HFFc6 (cell line): ENCODE measurements around the gene MT1HL1. TPM values are rescaled to one million over a fixed set of nuclear protein-coding genes. Genes with fewer than 3 reads are reported as not detected.

ENCODE experiments used
- DNase-seq: peaks from one replicate; pipeline ENCODE4 v3.0.0-alpha.2; 2018
- H3K27ac Mint-ChIP-seq: 2 replicates; pipeline ENCODE4 v1.8.0; 2020; ENCODE audit warnings: mild to moderate bottlenecking, mixed read lengths
- H3K27me3 Mint-ChIP-seq: 2 replicates; pipeline ENCODE4 v1.8.0; 2021; ENCODE audit warnings: mild to moderate bottlenecking, moderate library complexity, mixed read lengths; ENCODE audit not compliant: insufficient read depth
- H3K36me3 Mint-ChIP-seq: 2 replicates; pipeline ENCODE4 v1.8.0; 2021; ENCODE audit warnings: low read depth, mixed read lengths
- H3K4me1 Mint-ChIP-seq: 2 replicates; pipeline ENCODE4 v1.8.0; 2020; ENCODE audit warnings: low read depth, mixed read lengths
- H3K4me3 Mint-ChIP-seq: 2 replicates; pipeline ENCODE4 v1.8.0; 2020; ENCODE audit warnings: mild to moderate bottlenecking, moderate library complexity, mixed read lengths
- H3K9me3 Mint-ChIP-seq: 2 replicates; pipeline ENCODE4 v1.8.0; 2020; ENCODE audit warnings: mild to moderate bottlenecking, mixed read lengths
- CTCF ChIP-seq: fragments of 200-600 bp; sonication (generic); IDR thresholded peaks from 2 replicates; pipeline ENCODE4 v1.5.0; 2021; ENCODE audit warnings: antibody characterized with exemption, mild to moderate bottlenecking
- total RNA-seq, 6 experiments: library from RNA; stranded (reverse); fragmentation: NEBNext Ultra II Directional; extraction: Animal tissue kit (Norgen Biotek cat#: 25700); gene quantifications; 2 replicates in 1 of 6; 3 replicates in 5 of 6; pipeline ENCODE4 v1.2.3, GENCODE V29; 2021

Gene MT1HL1
- total RNA-seq, 6 experiments from 2014 or later, result not detected

DNA sequence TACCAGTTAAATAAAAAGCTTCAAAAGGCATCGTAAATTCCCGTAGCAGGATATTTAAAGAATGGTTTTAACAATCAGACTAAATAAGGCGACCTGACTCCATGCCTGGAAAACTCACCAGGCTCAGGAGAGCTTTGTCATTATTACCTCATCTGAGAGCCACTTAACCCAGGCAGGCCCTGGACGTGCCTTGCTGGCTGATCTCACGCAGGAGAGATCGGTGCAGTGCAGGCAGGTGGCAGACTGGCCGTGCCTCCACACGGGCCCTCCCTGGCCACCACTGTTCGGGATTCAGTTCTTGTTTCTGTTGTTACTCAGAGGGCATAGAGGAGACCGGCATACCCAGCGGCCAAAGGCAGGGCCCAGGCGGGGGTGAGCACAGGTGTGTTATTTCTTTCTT lies 6.4 kb downstream of the MT1HL1 start:
- Mint-ChIP-seq H3K4me3 (no peak overlapping the region), H3K27me3 (no peaks in the 10 kb centered on the region; the same call in 1 of the 2 replicates), H3K4me1 (no peaks in the 10 kb centered on the region), H3K27ac (no peak overlapping the region), H3K9me3 (peaks cover 60% of the 10 kb centered on the region), H3K36me3 (no peaks in the 10 kb centered on the region)
- DNase-seq, result no peak
- TF ChIP-seq CTCF, result no peak

GRCh38 chr1:236997361-236997760 lies 6.9 kb downstream of the MT1HL1 start:
- Mint-ChIP-seq H3K36me3 (no peaks in the 10 kb centered on the region), H3K27me3 (no peaks in the 10 kb centered on the region; the same call in 1 of the 2 replicates), H3K4me3 (no peak overlapping the region), H3K4me1 (no peaks in the 10 kb centered on the region), H3K9me3 (peaks cover 62% of the 10 kb centered on the region), H3K27ac (no peak overlapping the region)
- no peak for TF ChIP-seq CTCF
- DNase-seq, result no peak

DNA sequence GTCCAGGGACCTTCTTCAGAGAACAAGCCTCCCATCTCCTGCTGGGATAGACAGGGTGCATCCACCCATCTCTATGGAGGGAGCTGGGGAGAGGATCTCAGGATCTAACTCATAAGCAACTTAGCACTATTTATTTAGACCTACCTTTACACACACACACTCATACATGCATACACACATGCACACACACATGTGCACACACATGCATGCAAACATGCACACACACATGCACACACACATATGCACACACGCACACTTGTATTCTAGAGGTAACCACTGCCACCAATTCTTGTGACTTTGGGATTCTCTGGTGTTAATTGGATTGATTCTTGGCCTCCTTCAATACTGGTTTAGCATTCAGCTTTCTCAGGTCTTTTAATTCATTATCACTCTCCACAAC lies 9.8 kb downstream of the MT1HL1 start:
- Mint-ChIP-seq H3K4me3 (no peak overlapping the region), H3K4me1 (no peaks in the 10 kb centered on the region), H3K27me3 (no peaks in the 10 kb centered on the region; the same call in 1 of the 2 replicates), H3K9me3 (peaks cover 69% of the 10 kb centered on the region), H3K36me3 (no peaks in the 10 kb centered on the region), H3K27ac (no peak overlapping the region)
- no peak for DNase-seq
- no peak for TF ChIP-seq CTCF

DNA sequence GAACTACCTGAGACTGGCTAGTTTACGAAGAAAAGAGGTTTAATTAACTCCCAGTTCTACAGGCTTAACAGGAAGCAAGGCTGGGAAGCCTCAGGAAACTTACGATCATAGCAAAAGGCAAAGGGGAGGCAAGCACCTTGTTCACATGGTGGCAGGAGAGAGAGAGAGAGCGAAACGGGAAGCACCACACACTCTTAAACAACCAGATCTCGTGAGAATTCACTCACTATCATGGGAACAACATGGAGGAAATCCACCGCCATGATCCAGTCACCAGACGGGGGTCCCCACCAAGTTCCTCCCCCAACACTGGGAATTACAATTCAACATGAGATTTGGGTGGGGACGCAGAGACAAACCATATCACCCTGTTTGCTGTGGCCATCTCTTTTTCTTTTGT lies 11.8 kb downstream of the MT1HL1 start:
- H3K27ac Mint-ChIP-seq, result no peak overlapping the region
- TF ChIP-seq CTCF, result no peak
- peaks cover 80% of the 10 kb centered on the region for H3K9me3 Mint-ChIP-seq
- no peaks in the 10 kb centered on the region for H3K4me1 Mint-ChIP-seq
- no peaks in the 10 kb centered on the region; the same call in 1 of the 2 replicates for H3K27me3 Mint-ChIP-seq
- DNase-seq, result no peak
- no peak overlapping the region for H3K4me3 Mint-ChIP-seq
- H3K36me3 Mint-ChIP-seq, result no peaks in the 10 kb centered on the region

- Mint-ChIP-seq H3K36me3 (peaks cover 6% of the 10 kb centered on the region; the same call in 1 of the 2 replicates), H3K4me3 (no peak overlapping the region), H3K27ac (no peak overlapping the region), H3K4me1 (no peaks in the 10 kb centered on the region), H3K9me3 (peaks cover 78% of the 10 kb centered on the region), H3K27me3 (no peaks in the 10 kb centered on the region; the same call in 1 of the 2 replicates)
- no peak for TF ChIP-seq CTCF
- no peak for DNase-seq
Observed at GRCh38 chr1:236990052-236990445, 14.2 kb downstream of the MT1HL1 start.
